SKM-1 (cell line): Measurements from ENCODE around the gene ABHD15.

Experiments
- DNase-seq: peaks from one replicate; lab custom pipeline; 2025; ENCODE audit not compliant: unreplicated experiment; lab: John Stamatoyannopoulos, UW

ABHD15 gene, protein sequence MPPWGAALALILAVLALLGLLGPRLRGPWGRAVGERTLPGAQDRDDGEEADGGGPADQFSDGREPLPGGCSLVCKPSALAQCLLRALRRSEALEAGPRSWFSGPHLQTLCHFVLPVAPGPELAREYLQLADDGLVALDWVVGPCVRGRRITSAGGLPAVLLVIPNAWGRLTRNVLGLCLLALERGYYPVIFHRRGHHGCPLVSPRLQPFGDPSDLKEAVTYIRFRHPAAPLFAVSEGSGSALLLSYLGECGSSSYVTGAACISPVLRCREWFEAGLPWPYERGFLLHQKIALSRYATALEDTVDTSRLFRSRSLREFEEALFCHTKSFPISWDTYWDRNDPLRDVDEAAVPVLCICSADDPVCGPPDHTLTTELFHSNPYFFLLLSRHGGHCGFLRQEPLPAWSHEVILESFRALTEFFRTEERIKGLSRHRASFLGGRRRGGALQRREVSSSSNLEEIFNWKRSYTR

DNA sequence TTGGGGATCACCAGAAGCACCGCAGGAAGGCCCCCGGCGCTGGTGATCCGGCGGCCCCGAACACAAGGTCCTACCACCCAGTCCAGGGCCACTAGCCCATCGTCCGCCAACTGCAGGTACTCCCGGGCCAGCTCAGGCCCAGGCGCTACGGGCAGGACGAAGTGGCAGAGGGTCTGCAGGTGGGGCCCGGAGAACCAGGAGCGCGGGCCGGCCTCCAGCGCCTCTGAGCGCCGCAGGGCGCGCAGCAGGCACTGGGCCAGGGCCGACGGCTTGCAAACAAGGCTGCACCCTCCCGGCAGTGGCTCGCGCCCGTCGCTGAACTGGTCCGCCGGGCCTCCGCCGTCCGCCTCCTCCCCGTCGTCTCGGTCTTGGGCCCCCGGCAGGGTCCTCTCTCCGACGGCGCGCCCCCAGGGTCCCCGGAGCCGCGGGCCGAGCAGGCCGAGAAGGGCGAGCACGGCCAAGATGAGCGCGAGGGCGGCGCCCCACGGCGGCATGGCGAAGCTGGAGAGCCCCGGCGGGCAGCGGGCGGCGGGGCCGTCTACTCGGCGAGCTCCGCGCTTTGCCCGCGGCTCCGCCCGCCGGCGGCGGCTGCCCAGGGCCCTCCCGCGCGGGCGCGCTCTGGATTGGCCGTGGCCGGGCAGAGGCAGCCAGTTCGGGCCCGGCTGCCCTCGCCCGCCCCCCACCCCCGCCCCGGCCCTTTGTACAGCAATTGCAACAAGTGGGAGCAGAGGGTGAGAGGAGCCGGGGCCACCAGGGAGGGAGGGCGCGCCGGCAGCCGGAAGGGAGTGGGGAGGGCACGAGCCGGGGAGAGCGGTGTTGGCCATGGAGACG, at the start of gene ABHD15:
Gene ABHD15, minus strand, starts transcription at position 565 of the 831 bp plus-strand sequence. Its CDS starts 71 bp downstream, at position 494.
- DNase-seq = peak; percentile 53

DNA sequence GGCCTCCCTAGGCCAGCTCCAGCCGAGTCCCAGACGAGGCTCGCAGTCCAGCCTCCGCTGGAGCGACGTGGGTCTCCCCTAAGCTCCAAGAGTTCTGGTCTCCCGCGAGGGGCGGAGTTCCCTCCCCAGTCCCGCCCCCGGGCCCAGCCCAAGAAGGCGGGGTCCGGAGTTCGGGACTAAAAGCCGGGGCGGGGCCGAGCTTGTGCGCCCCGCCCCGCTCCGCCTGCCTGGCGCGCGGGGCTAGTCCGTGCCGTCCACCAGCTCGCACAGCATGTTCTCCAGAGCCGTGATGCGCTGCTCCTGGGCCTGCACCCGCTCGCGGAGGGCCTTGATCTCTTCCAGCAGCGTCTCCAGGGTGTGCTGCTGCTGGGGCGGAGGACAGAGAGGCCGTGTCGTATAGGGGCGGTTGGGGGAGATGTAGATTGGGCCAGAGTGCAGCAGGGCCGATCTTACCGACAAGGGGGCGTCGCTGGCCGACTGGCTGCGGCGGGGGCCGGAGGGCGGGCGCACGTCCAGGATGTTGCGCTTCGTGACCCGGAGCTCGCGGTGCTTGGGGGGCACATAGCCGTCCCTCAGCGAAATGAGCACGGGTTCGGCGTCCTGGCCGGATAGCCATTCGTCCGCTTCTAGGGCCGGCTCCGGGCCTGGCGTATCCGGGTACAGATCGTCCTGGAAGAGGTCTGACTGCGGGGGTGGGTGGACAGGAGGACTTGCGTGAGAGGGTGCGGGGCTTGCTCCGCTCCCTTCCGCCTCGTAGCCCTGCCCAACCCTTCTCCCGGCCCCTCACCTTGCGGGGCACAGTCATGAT, 48.9 kb upstream of the ABHD15 start:
- DNase-seq = peak; percentile 54

DNA sequence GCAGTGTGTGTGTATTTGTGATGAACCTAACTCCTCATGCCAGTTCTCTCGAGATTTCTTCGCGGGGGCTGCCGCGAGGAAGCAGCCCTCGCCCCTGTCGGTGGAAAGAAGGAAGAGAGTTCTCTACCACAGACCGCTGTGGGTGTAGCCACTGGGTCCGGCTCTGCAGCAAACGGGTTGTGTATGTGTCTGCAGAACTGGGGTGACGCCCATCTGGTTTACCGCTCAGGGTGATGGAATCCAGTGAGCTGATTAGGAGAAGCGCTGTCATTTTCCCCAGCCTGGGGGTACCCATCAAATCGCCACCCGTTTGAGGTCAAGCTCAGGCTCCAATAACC, 48.2 kb upstream of the ABHD15 start:
- DNase-seq = no peak

DNA sequence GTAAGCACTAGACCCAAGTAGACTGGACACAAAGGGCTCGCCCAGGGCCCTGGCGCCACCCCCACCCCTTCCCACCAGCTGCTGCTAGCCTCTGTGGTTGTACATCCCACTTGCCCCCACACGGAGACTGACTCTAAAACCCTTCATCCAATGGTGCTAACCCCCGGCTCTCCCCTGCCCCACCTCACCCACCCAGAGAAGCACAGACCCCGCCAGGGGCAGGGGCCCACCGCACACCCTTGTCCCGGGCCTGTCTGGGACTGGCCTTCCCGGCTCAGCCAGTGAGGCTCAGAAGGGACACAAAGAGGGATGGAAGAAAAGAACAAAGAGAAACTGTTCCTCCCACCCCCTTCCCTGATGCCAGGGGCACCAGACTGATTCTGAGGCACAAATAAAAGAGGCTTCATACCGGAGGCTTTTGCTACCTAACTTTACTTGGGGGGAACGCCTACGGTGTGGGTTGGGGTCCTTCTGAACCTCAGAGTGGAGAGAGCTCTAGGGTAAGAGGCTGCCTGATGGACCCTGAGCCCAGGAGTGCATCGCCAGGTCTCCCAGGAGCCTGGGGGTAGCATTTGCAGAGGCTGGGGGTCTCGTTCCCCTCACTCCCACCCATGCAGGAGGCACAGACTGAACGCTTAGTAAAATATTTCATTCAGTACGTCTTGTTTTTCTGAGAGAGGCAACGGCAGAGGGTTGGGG, 47.7 kb upstream of the ABHD15 start:
- DNase-seq = no peak

DNA sequence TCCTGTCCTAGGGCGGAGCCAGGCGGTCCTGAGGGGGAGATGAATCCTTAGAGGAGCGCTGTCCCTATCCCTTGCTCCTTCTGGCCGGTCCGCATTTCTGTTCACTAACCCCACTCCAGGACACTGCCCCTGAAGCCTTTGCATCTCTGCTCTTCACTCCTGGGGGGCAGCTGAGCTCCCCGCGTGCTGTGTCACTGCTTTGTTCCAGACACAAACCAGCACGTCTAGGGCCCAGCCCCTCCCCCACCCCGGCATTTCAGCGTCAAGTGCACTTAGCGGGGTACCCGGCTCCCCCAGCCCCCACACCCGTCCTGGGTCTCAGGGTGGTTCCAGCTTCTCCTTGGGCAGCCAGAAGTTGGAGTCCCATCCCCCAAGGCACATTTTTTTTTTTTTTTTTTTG, 47.0 kb upstream of the ABHD15 start:
- DNase-seq = no peak

DNA sequence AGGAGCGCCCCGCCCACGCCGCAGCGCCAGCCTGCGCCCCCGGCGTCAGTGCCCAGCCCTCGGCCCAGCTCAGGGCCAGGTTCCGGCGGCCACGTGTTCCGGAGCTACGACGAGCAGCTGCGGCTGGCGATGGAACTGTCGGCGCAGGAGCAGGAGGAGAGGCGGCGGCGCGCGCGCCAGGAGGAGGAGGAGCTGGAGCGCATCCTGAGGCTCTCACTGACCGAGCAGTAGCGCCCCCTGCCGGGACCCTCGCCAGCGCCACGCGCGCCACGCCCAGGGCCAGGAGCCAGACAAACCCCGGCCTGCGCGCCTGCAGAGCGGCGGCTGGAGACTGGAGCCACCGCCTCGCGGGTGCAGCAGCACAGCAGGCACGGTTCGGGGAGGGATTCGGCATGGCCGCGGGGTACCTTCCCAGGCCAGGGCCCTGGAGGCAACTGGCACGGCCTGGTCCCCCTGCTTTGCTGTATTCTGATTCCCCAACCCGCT, 46.6 kb upstream of the ABHD15 start:
- DNase-seq = peak; percentile 83

DNA sequence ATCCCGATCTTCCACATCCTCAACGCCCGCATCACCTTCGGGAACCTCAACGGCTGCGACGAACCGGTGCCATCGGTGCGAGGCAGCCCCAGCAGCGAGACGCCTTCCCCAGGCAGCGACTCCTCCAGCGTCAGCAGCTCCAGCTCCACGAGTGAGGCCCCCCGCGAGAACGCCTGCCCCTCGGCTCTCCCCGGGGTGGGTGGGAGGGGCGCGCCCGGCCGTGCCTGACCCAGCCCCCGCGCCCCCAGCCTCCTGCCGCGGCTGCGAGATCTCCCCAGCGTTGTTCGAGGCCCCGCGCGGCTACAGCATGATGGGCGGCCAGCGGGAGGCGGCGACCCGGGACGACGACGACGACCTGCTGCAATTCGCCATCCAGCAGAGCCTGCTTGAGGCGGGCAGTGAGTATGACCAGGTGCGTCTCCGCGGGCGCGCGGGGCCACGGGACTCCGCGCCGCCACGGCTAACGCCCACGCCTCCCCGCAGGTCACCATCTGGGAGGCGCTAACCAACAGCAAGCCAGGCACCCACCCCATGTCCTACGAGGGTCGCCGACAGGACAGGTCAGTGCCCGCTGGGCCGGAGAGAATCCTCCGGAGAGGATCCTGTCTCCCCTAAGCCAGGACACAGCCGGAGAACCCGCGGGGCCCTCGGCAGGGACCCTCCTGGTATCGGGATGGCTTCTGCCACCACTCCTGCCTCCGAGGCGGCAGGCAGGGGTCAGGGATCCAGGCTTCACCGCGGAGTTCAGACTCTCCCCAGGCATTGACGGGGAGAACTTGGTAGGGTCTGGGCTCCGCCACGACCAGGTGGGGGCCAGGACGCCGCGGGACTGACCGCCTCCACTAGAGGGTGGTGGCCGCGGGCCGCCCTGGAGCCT, 45.8 kb upstream of the ABHD15 start:
- DNase-seq = no peak

DNA sequence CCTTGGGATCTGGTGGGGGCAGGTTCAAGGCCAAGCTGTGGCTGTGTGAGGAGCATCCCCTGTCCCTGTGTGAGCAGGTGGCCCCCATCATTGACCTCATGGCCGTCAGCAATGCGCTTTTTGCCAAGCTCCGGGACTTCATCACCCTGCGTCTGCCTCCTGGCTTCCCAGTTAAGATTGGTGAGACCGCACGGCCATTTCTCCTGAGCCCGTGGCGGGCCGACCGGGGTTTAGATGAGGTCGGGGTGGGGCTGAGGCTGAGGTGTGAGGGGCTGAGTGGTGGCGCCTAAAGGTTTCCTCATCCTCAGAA, 45.2 kb upstream of the ABHD15 start:
- DNase-seq = no peak

DNA sequence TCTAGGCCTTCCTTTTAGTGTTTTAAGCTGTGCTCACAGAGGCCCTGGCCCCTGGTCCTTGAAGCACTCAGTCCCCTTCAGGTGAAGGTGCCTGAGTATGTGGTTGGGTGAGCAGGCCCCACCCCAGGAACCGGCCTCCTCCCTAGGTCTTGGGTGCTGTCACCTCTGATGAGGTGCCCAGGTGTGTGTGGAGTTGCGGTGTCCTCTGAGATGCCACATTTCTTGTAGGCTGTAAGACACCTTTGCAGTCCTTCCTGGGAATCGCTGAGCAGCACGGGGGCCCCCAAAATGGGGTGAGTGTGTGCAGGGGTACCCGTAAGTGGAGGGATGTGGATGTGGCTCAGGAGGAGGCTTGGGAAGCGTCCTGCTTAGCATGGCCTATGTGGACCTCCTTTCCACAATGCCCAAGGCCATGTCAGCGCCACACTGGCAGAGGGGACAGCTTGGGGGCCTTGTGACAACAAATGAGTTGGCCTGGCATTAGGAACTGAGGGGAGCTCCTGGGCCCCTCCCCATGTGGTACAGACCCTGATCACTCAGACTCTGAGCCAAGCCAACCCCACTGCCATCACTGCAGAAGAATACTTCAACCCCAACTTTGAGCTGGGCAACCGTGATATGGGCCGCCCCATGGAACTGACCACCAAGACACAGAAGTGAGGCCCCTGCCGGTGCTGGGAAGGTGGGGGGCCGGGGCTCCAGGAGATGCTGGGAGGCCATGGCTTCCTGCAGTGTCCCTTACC, 44.7 kb upstream of the ABHD15 start:
- DNase-seq = no peak

DNA sequence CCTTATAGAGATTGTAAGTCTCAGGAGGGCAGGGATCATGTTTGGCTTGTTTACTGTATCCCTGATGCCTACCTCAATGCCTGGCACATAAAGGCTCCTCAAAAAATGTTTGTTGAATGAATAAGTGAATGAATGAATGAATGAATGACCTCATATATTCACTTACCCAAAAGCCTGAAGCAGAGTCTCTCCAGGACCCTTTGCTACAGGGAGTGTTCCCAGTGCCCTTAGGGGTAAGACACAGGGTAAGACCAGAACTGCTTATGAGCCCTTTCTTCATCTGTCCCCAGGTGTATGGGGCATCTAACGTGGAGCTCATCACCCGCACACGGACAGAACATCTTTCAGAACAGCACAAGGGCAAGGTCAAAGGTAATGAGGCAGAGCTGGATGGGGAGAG, 43.6 kb upstream of the ABHD15 start:
- no peak for DNase-seq

DNA sequence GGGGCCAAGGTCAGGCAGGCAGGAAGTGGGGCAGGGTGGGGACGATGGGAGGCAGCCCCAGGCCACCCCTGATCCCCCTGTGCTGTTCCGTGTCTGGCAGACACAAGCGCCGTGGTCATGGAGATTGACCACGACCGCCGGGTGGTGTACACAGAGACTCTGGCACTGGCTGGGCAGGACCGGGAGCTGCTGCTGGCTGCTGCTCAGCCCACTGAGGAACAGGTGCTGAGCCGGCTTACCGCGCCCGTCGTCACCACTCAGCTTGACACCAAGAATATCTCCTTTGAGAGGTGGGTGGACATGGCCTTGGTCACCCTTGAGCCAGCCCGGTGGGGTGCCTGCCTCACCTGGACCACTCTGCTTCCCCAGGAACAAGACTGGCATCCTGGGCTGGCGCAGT, 42.1 kb upstream of the ABHD15 start:
- no peak for DNase-seq

DNA sequence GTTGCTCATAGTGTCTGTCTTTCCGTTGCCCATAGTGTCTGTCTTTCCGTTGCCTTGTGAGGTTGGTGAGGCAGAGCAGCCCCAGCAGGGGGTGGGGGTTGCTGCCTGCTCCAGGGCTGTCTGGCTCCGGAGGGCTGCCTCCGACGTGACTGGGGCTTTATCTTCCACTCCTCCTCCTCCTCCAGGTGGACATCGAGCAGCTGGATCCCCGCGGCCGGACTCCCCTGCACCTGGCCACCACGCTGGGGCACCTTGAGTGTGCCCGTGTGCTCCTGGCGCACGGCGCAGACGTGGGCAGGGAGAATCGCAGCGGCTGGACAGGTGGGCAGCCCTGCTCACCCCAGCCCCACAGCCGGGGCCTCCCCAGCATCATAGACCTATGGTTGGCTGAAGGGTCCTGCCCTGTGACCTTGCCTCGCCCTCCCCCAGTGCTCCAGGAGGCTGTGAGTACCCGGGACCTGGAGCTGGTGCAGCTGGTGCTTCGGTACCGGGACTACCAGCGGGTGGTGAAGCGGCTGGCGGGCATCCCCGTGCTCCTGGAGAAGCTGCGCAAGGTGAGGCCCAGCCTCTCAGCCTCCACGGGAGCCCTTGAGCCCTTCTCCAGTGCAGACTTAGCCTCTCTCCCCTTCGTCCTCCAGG, 40.8 kb upstream of the ABHD15 start:
- DNase-seq = no peak

DNA sequence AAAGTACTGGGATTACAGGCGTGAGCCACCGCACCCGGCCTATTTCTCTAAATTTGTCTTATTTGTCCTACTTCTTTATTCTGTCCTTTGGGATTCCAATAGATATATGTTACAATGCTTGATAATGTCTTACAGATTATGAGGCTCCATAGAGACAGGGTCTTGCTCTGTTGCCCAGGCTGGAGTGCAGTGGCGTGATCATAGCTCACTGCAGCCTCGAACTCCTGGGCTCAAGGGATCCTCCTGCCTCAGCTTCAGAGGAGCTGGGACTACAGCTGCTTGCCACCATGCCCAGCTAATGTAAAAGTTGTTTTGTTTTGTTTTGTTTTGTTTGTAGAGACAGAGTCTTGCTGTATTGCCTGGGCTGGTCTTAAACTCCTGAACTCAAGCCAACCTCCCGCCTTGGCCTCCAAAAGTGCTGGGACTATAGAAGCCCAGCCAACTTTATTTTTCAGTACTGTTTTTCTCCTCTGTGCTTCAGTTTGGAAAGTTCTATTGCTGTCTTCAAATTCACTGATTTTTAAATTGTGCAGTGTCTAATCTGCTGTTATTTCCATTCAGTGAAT, 36.4 kb upstream of the ABHD15 start:
- DNase-seq = no peak

DNA sequence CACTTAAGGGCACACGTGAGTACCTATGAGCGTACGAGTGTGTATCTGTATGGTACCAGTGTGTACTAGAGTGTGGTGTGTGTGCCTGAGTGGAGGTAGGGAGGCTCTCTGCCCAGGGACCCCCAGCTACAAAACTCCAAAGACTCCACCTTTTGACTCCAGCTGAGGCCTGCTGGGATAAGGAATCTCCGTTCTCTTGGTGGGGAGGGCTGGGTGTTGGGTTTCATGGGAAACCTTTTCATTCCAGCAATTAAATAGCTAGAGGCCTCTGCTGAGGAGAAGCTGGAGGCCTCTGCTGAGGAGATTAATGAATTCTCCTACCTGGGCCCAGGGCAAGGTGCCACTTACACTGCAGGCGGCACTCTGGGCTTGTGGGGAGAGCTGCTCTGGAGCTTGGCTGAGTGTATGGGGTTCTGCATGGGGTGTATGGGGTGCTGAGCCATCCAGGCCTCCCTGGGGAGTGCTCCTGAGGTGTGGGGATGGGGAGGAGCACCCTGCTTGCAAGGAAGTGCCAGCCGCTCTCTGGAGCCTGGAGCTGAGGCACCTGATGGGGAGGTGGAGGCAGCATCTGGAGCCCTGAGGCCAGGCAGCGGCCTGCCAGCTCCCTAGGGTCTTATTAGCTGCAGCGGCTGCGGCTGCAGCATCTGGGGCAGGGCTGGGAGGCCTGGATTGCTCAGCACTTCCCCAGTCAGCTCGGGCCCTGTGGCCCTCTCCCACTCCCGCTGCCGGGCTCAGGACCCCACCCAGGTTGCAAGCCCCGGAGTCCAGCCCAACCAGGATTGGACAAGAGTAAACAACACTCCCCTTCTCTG, 30.7 kb upstream of the ABHD15 start:
- DNase-seq = no peak

DNA sequence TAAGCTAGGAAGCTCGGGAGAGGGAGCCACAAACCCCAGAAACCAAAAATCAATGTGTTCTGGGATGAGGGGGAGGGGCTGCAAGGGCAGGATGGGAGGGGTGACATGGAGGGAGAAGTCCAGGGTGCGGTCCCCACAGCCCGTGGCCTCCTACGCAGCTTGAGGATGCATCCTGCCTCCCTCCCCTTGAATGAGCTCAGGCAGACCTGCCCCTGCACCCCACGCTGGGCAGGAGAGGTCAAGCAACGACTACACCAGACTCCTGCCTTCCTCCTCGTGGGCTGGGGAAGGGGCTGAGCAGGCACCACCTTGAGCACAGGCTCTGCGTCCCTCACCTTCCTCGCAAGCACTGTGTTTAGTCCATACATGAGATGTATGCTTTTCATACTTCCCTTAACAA, 30.0 kb upstream of the ABHD15 start:
- no peak for DNase-seq

DNA sequence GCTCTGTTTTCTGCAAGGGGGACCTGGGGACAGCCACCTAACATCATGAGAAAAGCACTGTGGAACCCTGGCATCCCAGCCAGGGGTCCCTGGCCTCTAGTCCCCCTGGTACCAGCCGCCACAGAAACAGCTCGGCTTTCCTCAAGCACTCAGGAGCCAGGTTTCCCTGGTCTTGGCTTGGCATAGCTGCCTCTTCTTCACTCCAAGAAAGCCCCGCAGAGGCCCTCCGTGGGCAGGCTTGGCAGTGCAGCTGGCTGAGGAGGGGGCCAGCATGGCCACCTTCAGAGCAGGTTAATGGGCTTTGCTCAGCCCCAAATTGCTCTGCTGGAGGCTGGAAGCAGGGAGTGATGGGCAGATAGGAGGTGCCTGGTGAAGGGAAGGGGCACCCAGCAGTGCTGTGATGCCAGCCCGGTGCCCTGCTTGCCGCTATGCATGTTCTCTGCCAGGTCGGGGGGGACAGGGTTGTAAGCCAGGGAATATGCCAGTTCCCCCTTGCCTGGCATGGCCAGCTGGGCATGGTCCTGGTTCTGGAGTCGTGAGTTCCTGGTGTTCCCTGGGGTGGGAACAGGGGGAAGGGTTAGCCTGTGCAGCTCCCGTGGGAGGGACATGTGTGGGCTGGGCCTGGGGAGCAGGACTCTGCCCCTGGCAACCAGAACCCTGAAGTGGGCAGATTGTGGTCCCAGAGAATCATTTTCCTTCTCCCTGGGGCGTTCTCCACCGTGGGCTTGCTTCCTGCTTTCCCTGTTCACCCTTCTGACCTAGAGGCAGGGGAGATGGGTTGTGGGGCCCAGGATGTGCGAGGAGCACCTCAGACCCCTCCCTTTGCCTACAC, 29.3 kb upstream of the ABHD15 start:
- DNase-seq = no peak
